NCI-H187 treated with DMSO at 0.1 percent for 48 hours (cell line): ENCODE measurements around the gene SETMAR.
"Not testable (repeated sequence)": the region's sequence is repeated elsewhere in the genome, so short reads cannot be mapped to it uniquely, and the experiment has no call there.

ENCODE experiments used
- DNase-seq: peaks from one replicate; lab custom pipeline; 2025; lab: John Stamatoyannopoulos, UW

The SETMAR gene

DNA sequence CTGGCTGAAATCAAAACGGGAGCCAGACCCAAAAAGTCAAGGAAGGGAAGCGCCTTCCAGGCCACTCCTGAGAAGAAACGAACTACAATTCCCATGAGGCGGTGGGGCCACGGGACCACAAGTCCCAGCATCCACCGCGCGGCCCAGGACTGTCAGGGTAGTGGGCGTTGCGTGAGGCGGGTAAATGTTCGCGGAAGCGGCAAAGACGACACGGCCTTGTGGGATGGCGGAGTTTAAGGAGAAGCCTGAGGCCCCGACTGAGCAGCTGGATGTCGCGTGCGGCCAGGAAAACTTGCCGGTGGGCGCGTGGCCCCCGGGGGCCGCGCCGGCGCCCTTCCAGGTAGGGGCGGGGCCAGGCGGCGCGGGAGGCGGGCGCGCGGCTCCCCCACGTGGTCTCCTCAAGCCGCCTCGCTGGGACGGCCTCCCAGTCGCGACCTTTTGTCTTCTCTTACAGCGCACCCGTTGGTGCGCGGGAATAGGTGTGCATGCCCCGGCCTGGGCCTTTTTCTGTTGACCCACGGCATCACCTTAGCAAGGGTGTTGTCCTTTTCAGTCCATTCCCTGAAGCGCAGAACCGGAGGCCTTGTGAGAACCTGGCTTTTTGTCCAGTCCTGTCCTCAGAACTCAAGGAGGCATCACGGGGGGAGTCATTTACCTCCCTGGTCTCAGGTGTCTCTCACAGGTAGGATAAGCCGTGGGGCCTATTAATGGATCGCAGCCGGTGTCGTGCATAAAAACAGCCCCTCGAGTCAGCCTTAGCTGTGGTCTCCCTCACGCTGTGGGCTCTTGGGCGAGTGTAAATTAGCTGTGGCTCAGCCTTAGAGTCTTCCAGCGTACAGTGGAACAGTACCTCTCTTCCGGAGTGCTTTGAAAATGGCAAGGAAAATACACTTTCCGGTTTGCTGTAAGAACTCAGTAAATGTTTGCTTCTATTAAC lies at the start of gene SETMAR:
SETMAR (plus strand) TSS at position 183 of the 937 bp plus-strand sequence; CDS start at position 185, 2 bp downstream.
- peak; percentile 24 for DNase-seq

DNA sequence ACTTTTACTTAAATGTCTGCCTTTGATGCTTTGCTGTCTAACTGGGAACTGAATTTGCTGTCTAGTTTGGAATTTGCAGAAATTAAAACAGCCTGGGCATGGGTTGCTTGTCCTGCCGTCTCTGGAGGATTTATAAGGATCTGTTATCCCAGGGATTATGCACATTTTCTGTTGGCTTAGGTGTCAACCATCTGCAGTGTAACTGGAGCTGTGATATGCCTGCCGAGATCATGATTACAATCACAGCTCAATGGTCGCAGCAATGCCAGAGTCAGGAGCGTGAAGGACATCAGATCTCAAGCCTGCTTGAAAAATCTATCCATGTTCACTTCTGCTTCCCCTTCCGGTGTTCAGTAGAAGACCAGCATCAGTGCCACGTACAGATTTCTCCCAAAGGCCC lies 41.8 kb upstream of the SETMAR start:
- no peak for DNase-seq

DNA sequence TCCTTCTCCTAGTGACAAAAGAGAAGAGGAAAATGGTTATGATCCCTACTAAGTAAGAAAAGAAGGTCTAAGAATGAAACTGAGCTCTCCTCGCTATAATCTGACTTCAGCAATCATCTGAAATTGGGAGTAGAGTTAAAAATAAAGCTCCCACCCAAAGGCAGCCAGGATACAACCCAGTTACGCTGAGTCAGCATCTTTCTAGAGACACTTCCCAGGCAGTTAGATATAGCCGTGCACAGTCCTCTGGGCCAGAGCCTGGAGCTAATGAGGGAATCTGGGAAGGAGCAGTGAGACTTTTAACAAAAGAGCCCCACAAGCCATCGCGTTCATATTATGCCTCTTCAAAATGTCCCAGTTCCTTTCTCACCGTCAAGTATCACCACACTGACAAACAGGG lies 39.1 kb upstream of the SETMAR start:
- DNase-seq: no peak

DNA sequence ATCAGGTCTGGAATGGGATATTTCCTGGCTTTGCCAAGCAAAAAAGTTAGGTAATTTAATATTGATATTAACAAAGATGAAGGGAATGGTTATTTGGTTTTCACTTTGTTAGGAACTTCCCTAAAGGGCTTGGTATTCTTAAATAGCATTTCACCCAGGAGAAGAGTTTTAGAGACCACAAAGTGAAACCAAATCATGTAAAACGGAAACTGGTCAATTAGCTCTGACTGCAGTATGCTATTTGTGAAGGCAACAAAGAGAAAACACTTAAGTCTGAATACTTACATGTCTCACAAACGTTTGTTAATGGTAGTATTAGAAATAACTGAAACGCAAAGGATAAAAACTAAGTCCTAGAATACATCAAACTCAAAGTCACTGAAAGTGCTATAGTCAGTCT lies 32.4 kb upstream of the SETMAR start:
- DNase-seq: no peak

DNA sequence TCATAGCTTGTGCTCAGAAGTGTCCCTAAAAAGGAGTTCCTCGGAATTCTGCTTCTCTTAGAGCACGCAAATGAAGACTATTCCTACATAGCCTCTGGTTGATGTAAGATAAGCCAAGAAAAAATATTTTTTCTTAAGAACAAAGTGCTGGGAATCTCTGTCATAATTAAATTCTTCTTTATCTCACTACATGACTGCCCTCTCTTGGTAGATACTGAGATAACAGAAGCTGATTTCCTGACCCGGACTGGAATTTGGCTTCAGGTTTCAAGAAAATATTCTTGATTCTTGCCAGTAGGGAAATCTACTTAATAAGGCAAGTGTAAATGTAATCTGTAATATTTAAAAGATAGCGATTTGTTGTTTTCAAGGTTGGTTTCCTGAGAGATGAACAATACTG lies 31.3 kb upstream of the SETMAR start:
- DNase-seq: no peak

DNA sequence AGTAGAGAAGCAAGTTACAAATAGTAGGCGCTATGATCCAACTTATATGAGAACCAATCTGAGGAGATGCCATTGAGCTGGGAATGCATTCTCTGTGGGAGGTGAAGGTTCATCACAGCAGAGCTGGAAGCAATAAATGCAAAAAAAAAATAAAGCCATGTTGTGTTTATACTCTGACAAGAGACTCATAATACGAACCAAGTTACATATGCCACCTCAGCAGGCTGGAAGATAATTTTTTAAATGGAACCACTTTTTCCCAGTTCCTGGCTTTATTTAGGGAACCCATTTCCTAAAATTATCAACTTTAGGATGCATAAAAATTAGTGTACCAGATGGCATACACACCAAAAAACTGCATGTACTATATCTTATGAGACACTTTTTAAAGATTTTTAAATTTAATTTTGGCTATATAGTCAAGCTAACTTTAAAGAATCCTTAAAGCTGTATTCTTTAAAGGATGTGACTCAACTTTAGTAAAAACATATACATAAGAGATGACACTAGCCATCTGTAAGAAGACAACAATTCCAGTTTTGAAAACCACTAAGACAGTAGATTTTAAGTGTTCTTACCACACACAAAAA lies 23.6 kb upstream of the SETMAR start:
- no peak for DNase-seq

DNA sequence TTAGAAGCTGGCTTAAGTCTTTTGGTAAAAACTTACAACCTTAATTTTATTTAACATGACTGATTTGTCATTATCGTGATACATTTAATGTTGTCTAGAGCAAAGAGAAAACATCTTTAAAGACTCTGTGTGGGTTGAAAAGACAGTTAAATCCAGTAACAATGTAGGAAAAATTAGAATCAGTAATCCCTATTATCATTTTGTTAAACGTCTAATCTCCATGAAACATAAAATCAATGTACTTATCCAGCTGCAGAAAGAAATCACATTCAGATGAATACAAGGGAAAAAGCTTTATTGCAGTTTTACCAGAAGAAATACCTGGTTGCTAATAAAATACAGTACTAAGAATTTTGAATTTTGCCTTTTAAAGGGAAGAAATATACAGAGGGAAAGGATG lies 21.2 kb upstream of the SETMAR start:
- no peak for DNase-seq

DNA sequence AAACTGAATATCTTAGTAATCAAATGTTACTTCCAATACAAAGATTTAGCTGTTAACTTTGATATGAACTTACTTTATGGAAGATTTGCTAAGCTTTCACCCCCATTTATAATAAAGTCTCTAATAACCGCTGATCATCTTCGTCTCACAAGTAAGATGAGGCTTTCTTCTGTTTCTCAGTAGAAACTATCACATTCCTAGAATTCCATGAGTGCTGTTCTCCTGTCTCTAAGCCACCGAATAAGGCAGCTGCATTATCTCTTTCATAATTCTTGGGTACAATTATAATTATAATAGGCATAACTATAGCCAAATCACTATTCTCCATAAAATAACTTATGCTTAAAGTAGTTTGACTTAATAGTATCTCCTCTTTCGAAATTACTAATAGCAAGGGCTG lies 18.3 kb upstream of the SETMAR start:
- DNase-seq: no peak

DNA sequence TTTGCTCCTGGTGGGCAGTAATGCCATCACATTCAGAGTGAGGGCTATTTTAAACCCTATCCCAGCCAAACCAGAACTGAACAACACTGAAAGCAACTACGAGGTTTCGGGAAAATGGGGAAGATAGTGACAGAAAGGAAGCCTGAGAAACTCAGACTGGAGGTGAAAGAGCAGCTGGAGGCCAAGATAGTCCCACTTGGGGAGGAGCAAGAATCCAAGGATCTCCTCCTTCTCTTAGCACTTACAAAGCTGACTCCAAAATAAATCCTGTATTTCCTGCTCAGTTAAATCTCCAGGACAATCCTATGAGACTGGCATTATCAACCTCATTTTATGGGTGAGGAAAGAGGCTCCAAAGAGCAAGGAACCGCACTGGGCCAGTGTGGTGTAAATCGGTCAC lies 14.1 kb upstream of the SETMAR start:
- DNase-seq: no peak

DNA sequence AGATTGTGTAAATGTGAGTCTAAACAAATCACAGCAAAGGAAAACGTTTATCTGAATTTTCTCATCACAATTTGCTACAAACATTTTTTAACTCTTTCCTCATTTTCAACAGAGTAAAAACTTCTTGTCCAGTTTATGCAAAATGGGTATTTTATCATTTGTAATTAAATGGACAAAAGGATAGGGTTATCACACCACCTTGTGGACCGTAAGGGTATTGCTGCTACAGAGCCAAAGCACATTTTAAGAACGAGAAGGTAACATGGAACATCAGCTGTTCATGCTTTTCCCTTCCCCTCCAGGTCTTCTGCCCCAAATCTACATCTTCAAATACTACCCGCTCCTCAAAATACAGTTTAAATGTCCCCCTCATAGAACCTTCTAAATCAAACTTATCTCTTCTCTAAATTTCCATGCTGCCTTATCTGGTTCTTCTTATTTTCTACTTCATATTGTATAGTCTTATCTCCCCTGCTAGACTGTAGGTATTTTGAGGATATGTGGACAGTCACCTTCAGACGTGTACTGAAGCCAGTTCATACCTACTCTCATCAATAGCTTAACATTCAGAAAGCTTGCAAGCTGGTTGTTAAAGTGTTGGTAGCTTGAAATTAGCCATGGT lies 12.8 kb upstream of the SETMAR start:
- DNase-seq: no peak

DNA sequence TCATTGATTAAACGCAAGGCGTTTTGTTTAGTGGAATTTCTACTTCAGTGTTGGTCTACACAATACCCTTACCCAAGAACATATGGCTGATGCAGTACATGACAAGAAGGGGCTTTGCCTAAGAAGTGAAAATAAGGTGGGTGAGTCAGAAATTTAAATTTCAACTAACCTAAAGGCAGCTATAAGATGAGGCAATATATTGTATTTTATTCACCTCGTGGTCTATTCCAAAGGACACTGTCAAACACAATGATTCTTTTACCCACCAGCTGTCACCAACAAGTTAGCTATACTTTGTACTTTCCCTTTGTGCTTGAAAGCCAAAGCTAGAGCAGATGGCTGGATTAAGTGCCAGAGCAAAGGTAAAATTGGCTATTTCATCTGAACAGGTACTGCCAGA lies 10.9 kb upstream of the SETMAR start:
- DNase-seq: no peak

DNA sequence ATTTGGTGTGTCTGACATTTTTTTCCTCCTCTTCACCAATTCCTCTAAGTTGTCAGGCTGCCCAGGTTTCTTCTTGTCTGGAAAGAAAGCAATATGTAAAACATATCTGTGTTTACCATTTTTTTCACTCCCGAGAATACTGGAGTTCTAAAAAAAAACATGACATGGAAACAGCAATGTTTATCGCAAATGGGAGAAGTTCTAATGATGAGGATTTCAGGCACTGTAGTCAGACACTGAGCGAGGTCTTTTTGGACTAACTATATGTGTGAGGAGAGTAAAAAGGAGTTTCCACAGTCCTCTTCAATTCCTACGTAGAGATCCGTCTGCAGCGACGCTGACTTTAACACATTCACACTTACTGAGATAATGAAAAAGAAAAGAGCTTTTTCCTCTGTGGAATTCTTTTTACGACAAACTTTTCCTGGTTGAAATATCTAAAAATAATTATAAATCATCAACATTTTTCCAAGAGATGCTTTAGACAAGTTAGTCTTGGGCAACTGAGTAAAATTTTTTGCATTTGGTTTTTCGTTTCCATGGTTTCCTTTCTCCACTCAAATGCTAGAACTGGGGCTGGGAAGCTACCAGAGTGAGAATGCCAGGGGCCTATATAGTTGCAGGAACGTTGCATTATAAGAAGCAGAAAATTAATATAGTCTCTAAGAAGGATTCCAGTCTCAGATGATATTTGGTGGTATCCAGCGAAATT lies 8.4 kb upstream of the SETMAR start:
- no peak for DNase-seq

DNA sequence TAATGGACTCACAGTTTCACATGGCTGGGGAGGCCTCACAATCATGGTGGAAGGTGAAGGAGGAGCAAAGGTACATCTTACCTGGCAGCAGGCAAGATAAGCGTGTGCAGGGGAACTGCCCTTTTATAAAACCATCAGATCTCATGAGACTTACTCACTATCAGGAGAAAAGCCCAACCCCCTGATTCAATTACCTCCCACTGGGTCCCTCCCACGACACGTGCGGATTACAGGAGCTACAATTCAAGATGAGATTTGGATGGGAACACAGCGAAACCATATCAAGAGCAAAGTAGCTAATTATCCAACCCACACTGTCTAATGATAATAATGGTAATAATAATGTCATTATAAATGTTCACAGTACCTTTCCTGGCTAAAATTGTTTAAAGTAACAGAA lies 6.7 kb upstream of the SETMAR start:
- not testable (repeated sequence) for DNase-seq

DNA sequence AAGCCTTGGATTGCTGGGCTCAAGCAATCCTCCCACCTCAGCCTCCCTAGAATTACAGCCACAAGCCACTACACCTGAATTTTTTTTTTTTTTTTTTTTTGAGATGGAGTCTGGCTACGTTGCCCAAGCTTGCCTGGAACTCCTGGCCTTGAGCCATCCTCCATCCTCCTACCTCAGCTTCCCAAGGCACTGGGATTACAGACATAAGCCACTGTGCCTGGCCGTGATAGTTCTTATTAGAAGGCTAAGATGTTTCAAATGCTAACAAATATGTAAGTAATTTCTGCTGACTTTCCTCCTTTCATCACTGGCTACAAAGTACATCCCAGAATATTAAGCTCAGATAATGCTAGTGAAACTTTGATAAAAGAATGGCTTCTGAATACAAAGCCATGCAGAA lies 5.7 kb upstream of the SETMAR start:
- DNase-seq: no peak

DNA sequence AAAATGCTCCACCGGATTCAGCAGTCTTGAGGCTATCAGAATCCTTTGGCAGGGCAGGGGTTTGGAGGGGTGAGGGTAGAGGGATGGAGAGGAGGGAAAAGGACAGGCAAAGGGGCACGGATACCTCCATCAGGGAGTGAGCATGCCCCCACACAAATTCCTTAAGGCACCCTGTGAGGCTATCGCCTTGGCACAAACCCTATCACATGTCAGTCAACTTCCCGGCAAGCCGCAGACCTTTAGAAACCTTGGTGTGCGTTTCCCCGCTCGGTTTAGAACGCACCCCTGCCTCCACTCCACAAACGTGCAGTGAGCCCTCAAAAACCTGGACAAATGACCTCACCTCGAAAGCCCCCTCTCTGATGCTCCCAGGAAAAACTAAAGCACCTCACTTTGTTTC lies 422 bp upstream of the SETMAR start:
- no peak for DNase-seq

DNA sequence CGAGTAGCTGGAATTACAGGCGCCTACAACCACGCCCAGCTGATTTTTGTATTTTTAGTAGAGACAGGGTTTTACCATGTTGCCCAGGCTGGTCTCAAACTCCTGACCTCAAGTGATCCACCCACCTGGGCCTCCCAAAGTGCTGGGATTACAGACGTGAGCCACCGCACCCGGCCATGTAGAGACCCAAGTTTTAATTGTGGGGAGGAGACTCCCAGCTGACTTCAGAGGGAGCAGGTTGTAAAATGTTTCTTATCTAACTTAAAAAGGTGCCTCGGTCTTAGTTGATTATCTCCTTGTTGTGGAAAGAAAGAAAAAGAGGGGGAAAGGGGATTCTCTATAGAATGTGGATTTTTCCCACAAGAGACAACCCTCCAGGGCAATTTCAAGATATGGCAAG lies 2.0 kb downstream of the SETMAR start:
- not testable (repeated sequence) for DNase-seq

DNA sequence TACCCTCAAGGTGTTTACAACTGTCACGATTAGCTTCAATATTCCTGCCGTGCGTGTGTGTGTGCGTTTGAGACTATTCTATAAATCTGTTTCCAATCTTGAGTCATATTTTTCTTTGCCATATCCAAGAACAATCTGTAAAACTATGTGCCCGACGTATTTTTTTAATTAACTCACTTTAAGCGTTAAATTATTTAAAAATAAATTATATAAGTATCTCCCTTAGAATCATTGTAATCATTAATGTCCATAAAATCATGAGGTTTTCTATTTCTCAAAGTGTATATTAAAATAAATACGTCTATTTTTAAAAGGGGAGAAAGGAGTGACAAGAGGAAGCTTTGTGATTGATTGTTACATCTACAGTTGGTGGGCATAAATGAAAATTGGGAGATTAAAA lies 2.9 kb downstream of the SETMAR start:
- no peak for DNase-seq

DNA sequence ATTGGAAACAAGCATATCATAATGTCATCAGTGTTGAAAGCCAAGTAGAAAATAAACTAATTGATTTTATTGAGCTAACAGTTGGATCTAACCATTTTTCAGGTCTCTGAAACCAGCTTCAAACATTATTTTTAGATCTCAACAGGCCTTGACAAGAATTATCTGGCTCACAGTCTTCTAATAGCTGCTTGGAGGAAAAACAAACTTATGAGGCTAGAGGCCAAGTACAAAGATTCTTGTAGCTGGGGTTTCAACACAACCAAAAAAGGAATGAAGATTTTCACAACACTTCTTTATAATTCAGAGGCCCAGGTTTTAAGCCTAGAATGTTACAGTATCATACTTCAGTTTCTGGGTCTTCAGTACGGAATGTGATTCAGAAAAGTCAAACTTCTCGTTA lies 3.7 kb downstream of the SETMAR start:
- no peak for DNase-seq

DNA sequence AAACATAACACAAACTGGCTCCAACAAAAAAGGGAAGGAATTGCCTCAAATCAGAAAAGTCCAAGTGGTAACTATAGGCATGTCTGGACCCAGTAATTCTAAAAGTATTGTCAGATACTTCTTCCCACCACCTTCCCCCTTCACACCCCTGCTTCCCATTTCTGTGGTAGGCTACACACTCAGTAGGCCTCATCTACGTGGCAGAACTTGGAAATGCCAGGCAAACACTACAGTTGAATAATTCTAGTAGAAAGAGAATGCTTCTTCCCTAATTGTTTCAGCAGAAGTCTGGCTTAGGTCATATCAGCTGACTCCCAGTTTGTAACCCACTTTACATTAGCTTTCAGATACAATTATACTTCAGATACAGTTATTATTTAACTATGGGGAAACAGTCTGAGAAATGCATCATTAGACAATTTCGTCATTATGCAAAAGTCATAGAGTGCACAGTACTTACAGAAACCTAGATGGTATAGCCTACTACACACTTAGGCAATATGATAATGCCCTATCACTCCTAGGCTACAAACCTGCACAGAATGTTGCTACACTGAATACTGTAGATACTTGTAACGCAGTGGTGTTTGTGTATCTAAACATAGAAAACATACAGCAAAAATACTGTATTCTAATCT lies 6.4 kb downstream of the SETMAR start:
- DNase-seq: no peak

DNA sequence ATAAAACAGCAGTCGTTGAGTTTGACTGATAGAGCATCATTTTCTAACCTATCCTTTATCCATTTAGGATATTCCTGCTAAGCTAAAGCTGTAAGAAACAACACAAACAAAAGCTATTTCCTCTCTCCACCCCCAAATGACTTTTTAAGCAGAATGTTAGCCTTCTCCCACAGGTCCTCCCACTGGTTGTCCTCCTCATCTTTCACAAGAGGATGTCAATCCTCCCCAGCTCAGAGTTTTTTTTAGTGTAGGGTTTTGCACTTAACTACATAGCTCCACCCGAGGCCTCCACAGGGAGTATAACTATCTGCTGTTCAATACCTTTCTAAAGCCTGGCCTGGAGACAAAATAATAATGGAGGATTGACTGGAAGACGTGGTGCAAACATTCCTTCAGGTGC lies 7.8 kb downstream of the SETMAR start:
- DNase-seq: no peak

DNA sequence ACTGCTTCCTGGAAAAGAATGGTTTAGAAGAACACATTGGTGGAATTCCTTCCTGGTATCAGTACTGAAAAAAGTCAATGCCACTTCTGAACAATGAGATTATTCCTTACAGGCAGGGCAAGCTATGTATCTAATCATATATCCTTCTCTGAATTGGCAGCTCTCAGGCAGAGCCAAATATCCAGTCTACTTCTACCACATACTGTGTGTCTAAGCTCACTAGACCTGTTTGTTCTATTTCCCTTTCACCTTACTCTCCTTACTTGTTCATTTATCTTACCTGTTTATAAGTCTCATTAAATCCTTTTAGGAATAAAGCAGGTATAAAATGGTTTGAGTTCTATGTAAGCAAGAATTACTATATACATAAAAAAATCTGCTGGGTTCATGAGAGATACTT lies 8.3 kb downstream of the SETMAR start:
- DNase-seq: no peak
